Testis (tissue), 2 donors: ENCODE data around the gene C20orf173.

Source experiments
- POLR2A ChIP-seq: fragments of 450-650 bp; IDR thresholded peaks from one replicate; pipeline ENCODE4 v1.6.1; 2017; ENCODE audit warnings: antibody characterized with exemption, mild to moderate bottlenecking, moderate library complexity
- TF ChIP-seq, protein P1 (sequence below), 3 experiments: fragments of 450-650 bp in 2 of 3; fragments of 200-600 bp in 1 of 3; sonication (generic) in 1 of 3; IDR thresholded peaks; one replicate each; pipeline ENCODE4 v1.5.1; 2016 to 2019; ENCODE audit warnings: antibody characterized with exemption in 3 of 3, mild to moderate bottlenecking in 2 of 3, moderate library complexity in 1 of 3

DNA sequence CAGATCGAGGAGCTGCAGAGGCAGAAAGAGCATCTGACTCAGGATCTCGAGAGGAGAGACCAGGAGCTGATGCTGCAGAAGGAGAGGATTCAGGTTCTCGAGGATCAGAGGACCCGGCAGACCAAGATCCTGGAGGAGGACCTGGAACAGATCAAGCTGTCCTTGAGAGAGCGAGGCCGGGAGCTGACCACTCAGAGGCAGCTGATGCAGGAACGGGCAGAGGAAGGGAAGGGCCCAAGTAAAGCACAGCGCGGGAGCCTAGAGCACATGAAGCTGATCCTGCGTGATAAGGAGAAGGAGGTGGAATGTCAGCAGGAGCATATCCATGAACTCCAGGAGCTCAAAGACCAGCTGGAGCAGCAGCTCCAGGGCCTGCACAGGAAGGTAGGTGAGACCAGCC, 26.2 kb downstream of the C20orf173 start:
- no peak for TF ChIP-seq POLR2A
- TF ChIP-seq, protein P1, sequence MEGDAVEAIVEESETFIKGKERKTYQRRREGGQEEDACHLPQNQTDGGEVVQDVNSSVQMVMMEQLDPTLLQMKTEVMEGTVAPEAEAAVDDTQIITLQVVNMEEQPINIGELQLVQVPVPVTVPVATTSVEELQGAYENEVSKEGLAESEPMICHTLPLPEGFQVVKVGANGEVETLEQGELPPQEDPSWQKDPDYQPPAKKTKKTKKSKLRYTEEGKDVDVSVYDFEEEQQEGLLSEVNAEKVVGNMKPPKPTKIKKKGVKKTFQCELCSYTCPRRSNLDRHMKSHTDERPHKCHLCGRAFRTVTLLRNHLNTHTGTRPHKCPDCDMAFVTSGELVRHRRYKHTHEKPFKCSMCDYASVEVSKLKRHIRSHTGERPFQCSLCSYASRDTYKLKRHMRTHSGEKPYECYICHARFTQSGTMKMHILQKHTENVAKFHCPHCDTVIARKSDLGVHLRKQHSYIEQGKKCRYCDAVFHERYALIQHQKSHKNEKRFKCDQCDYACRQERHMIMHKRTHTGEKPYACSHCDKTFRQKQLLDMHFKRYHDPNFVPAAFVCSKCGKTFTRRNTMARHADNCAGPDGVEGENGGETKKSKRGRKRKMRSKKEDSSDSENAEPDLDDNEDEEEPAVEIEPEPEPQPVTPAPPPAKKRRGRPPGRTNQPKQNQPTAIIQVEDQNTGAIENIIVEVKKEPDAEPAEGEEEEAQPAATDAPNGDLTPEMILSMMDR (IDR thresholded peaks at IDR 0.05), result no peak
